ENCODE results near the gene UBTD2.

The UBTD2 gene

GRCh38 chr5:172194985-172195774, 88.4 kb downstream of the UBTD2 start:
- no peak for DNase-seq (ENCODE audit: low spot score)

- no peak for DNase-seq (ENCODE audit: low spot score)
Measured at GRCh38 chr5:172193872-172194271, 89.7 kb downstream of the UBTD2 start, which contains the start of gene EFCAB9. TSS of gene EFCAB9 (plus strand) at chr5:172194172. CDS start at chr5:172194173, 1 bp downstream.

GRCh38 chr5:172189693-172190296, 93.8 kb downstream of the UBTD2 start:
- DNase-seq (ENCODE audit: low spot score): no peak

GRCh38 chr5:172188893-172189692, 94.5 kb downstream of the UBTD2 start:
- no peak for DNase-seq (ENCODE audit: low spot score)

- DNase-seq (ENCODE audit: low spot score): peak; percentile 92
Measured at GRCh38 chr5:172188033-172188892, 95.3 kb downstream of the UBTD2 start, which contains the start of gene STK10. TSS of gene STK10 (minus strand) at chr5:172188224. CDS start at chr5:172188042, 182 bp downstream.

GRCh38 chr5:172187118-172188032, 96.2 kb downstream of the UBTD2 start:
- peak; percentile 46 for DNase-seq (ENCODE audit: low spot score)

GRCh38 chr5:172186114-172186695, 97.4 kb downstream of the UBTD2 start:
- no peak for DNase-seq (ENCODE audit: low spot score)

GRCh38 chr5:172185096-172185461, 98.5 kb downstream of the UBTD2 start:
- DNase-seq (ENCODE audit: low spot score): no peak

GRCh38 chr5:172183881-172184280, 99.7 kb downstream of the UBTD2 start:
- DNase-seq (ENCODE audit: low spot score): no peak

- no peak for DNase-seq (ENCODE audit: low spot score)
Measured at GRCh38 chr5:172182291-172182690, 101.3 kb downstream of the UBTD2 start.

GRCh38 chr5:172180936-172181335, 102.6 kb downstream of the UBTD2 start:
- no peak for DNase-seq (ENCODE audit: low spot score)

GRCh38 chr5:172178991-172179989, 104.3 kb downstream of the UBTD2 start:
- peak; percentile 67 for DNase-seq (ENCODE audit: low spot score)

- no peak for DNase-seq (ENCODE audit: low spot score)
Measured at GRCh38 chr5:172178301-172178987, 105.1 kb downstream of the UBTD2 start.

- no peak for DNase-seq (ENCODE audit: low spot score)
Measured at GRCh38 chr5:172177176-172177575, 106.4 kb downstream of the UBTD2 start.

- peak; percentile 46 for DNase-seq (ENCODE audit: low spot score)
Measured at GRCh38 chr5:172175263-172175719, 108.3 kb downstream of the UBTD2 start.

GRCh38 chr5:172173564-172174153, 109.9 kb downstream of the UBTD2 start:
- DNase-seq (ENCODE audit: low spot score): no peak

GRCh38 chr5:172172912-172173563, 110.5 kb downstream of the UBTD2 start:
- peak; percentile 87 for DNase-seq (ENCODE audit: low spot score)

Measured in pons (tissue), 1 donor.